Measurements from ENCODE around the gene ANGPT4.
"Not testable (repeated sequence)": the region's sequence is repeated elsewhere in the genome, so short reads cannot be mapped to it uniquely, and the experiment has no call there.

The ANGPT4 gene

GRCh38 chr20:839015-839414 lies 77.1 kb downstream of the ANGPT4 start:
- Histone ChIP-seq H3K36me3 (ENCODE audit: insufficient read depth, low read length) (no peaks in the 10 kb centered on the region), H3K9me3 (ENCODE audit: low read length) (no peaks in the 10 kb centered on the region), H2AFZ (ENCODE audit: low read depth, low read length) (no peak overlapping the region), H3K27me3 (ENCODE audit: insufficient read depth, low read length) (no peaks in the 10 kb centered on the region), H3K4me1 (ENCODE audit: insufficient read depth, low read length) (peaks cover 8% of the 10 kb centered on the region), H3K4me3 (ENCODE audit: low read length) (no peak overlapping the region)

- peaks cover 9% of the 10 kb centered on the region for H3K4me1 ChIP-seq (ENCODE audit: insufficient read depth, low read length)
Measured at GRCh38 chr20:836190-836589, 79.9 kb downstream of the ANGPT4 start.

GRCh38 chr20:835608-836045 lies 80.5 kb downstream of the ANGPT4 start:
- peaks cover 9% of the 10 kb centered on the region for H3K4me1 ChIP-seq (ENCODE audit: insufficient read depth, low read length)
- H3K9me3 ChIP-seq (ENCODE audit: low read length), result no peaks in the 10 kb centered on the region
- no peak overlapping the region for H3K4me3 ChIP-seq (ENCODE audit: low read length)
- no peaks in the 10 kb centered on the region for H3K27me3 ChIP-seq (ENCODE audit: insufficient read depth, low read length)
- no peaks in the 10 kb centered on the region for H3K36me3 ChIP-seq (ENCODE audit: insufficient read depth, low read length)
- H2AFZ ChIP-seq (ENCODE audit: low read depth, low read length), result no peak overlapping the region

More at GRCh38 chr20:836190-836589, 79.9 kb downstream of the ANGPT4 start:
- H3K9me3 ChIP-seq (ENCODE audit: low read length), result no peaks in the 10 kb centered on the region
- H3K36me3 ChIP-seq (ENCODE audit: insufficient read depth, low read length), result no peaks in the 10 kb centered on the region
- no peak overlapping the region for H3K4me3 ChIP-seq (ENCODE audit: low read length)
- no peak overlapping the region for H2AFZ ChIP-seq (ENCODE audit: low read depth, low read length)
- no peaks in the 10 kb centered on the region for H3K27me3 ChIP-seq (ENCODE audit: insufficient read depth, low read length)

GRCh38 chr20:834151-834746 lies 81.9 kb downstream of the ANGPT4 start:
- no peaks in the 10 kb centered on the region for H3K36me3 ChIP-seq (ENCODE audit: insufficient read depth, low read length)
- no peaks in the 10 kb centered on the region for H3K9me3 ChIP-seq (ENCODE audit: low read length)
- H2AFZ ChIP-seq (ENCODE audit: low read depth, low read length), result peak overlapping the region; percentile 84
- H3K4me3 ChIP-seq (ENCODE audit: low read length), result peak overlapping the region; percentile 77
- no peaks in the 10 kb centered on the region for H3K27me3 ChIP-seq (ENCODE audit: insufficient read depth, low read length)
- peaks cover 9% of the 10 kb centered on the region for H3K4me1 ChIP-seq (ENCODE audit: insufficient read depth, low read length)

GRCh38 chr20:833450-834150 lies 82.5 kb downstream of the ANGPT4 start, which contains the start of gene FAM110A:
Gene FAM110A (plus strand): TSS chr20:833715. CDS start chr20:844805, 11,090 bp downstream.
- no peaks in the 10 kb centered on the region for H3K9me3 ChIP-seq (ENCODE audit: low read length)
- H3K36me3 ChIP-seq (ENCODE audit: insufficient read depth, low read length), result no peaks in the 10 kb centered on the region
- no peaks in the 10 kb centered on the region for H3K27me3 ChIP-seq (ENCODE audit: insufficient read depth, low read length)
- peak within 1 kb of the TSS; percentile 77 for H3K4me3 ChIP-seq (ENCODE audit: low read length)
- H2AFZ ChIP-seq (ENCODE audit: low read depth, low read length), result peak within 1 kb of the TSS; percentile 84
- H3K4me1 ChIP-seq (ENCODE audit: insufficient read depth, low read length), result peaks cover 9% of the 10 kb centered on the region

- Histone ChIP-seq H3K27me3 (ENCODE audit: insufficient read depth, low read length) (no peaks in the 10 kb centered on the region), H3K36me3 (ENCODE audit: insufficient read depth, low read length) (no peaks in the 10 kb centered on the region), H2AFZ (ENCODE audit: low read depth, low read length) (peak overlapping the region; percentile 84), H3K9me3 (ENCODE audit: low read length) (no peaks in the 10 kb centered on the region), H3K4me1 (ENCODE audit: insufficient read depth, low read length) (peaks cover 9% of the 10 kb centered on the region), H3K4me3 (ENCODE audit: low read length) (peak overlapping the region; percentile 77)
Measured at GRCh38 chr20:833121-833449, 83.0 kb downstream of the ANGPT4 start.

GRCh38 chr20:831956-832355 lies 84.2 kb downstream of the ANGPT4 start:
- Histone ChIP-seq H3K36me3 (ENCODE audit: insufficient read depth, low read length) (no peaks in the 10 kb centered on the region), H3K27me3 (ENCODE audit: insufficient read depth, low read length) (no peaks in the 10 kb centered on the region), H3K4me1 (ENCODE audit: insufficient read depth, low read length) (peaks cover 9% of the 10 kb centered on the region)

GRCh38 chr20:831251-831650 lies 84.9 kb downstream of the ANGPT4 start:
- Histone ChIP-seq H3K36me3 (ENCODE audit: insufficient read depth, low read length) (no peaks in the 10 kb centered on the region), H3K4me3 (ENCODE audit: low read length) (no peak overlapping the region), H3K4me1 (ENCODE audit: insufficient read depth, low read length) (peaks cover 9% of the 10 kb centered on the region)

More at GRCh38 chr20:831956-832355, 84.2 kb downstream of the ANGPT4 start:
- Histone ChIP-seq H3K4me3 (ENCODE audit: low read length) (no peak overlapping the region), H3K9me3 (ENCODE audit: low read length) (no peaks in the 10 kb centered on the region), H2AFZ (ENCODE audit: low read depth, low read length) (no peak overlapping the region)

GRCh38 chr20:830011-830521 lies 86.1 kb downstream of the ANGPT4 start:
- Histone ChIP-seq H3K36me3 (ENCODE audit: insufficient read depth, low read length) (no peaks in the 10 kb centered on the region), H3K9me3 (ENCODE audit: low read length) (no peaks in the 10 kb centered on the region), H3K4me1 (ENCODE audit: insufficient read depth, low read length) (peaks cover 9% of the 10 kb centered on the region), H3K27me3 (ENCODE audit: insufficient read depth, low read length) (no peaks in the 10 kb centered on the region), H3K4me3 (ENCODE audit: low read length) (no peak overlapping the region), H2AFZ (ENCODE audit: low read depth, low read length) (no peak overlapping the region)

More at GRCh38 chr20:831251-831650, 84.9 kb downstream of the ANGPT4 start:
- no peaks in the 10 kb centered on the region for H3K27me3 ChIP-seq (ENCODE audit: insufficient read depth, low read length)
- H2AFZ ChIP-seq (ENCODE audit: low read depth, low read length), result no peak overlapping the region
- H3K9me3 ChIP-seq (ENCODE audit: low read length), result no peaks in the 10 kb centered on the region

- Histone ChIP-seq H3K4me1 (ENCODE audit: insufficient read depth, low read length) (peaks cover 5% of the 10 kb centered on the region), H3K27me3 (ENCODE audit: insufficient read depth, low read length) (no peaks in the 10 kb centered on the region), H2AFZ (ENCODE audit: low read depth, low read length) (no peak overlapping the region), H3K36me3 (ENCODE audit: insufficient read depth, low read length) (no peaks in the 10 kb centered on the region), H3K4me3 (ENCODE audit: low read length) (no peak overlapping the region), H3K9me3 (ENCODE audit: low read length) (no peaks in the 10 kb centered on the region)
Measured at GRCh38 chr20:829551-829950, 86.6 kb downstream of the ANGPT4 start.

GRCh38 chr20:828987-829386 lies 87.1 kb downstream of the ANGPT4 start:
- no peak overlapping the region for H2AFZ ChIP-seq (ENCODE audit: low read depth, low read length)
- no peaks in the 10 kb centered on the region for H3K36me3 ChIP-seq (ENCODE audit: insufficient read depth, low read length)
- no peak overlapping the region for H3K4me3 ChIP-seq (ENCODE audit: low read length)
- H3K27me3 ChIP-seq (ENCODE audit: insufficient read depth, low read length), result no peaks in the 10 kb centered on the region
- H3K9me3 ChIP-seq (ENCODE audit: low read length), result no peaks in the 10 kb centered on the region
- peaks cover 3% of the 10 kb centered on the region for H3K4me1 ChIP-seq (ENCODE audit: insufficient read depth, low read length)

- H3K27me3 ChIP-seq (ENCODE audit: insufficient read depth, low read length); H3K36me3 ChIP-seq (ENCODE audit: insufficient read depth, low read length); H2AFZ ChIP-seq (ENCODE audit: low read depth, low read length): not testable (repeated sequence)
Measured at GRCh38 chr20:827981-828380, 88.2 kb downstream of the ANGPT4 start.

GRCh38 chr20:826695-827323 lies 89.3 kb downstream of the ANGPT4 start:
- H3K4me1 ChIP-seq (ENCODE audit: insufficient read depth, low read length), result no peaks in the 10 kb centered on the region
- H3K4me3 ChIP-seq (ENCODE audit: low read length), result no peak overlapping the region
- H3K27me3 ChIP-seq (ENCODE audit: insufficient read depth, low read length), result no peaks in the 10 kb centered on the region
- no peaks in the 10 kb centered on the region for H3K9me3 ChIP-seq (ENCODE audit: low read length)
- no peaks in the 10 kb centered on the region for H3K36me3 ChIP-seq (ENCODE audit: insufficient read depth, low read length)
- no peak overlapping the region for H2AFZ ChIP-seq (ENCODE audit: low read depth, low read length)

More at GRCh38 chr20:827981-828380, 88.2 kb downstream of the ANGPT4 start:
- not testable (repeated sequence) for H3K4me3 ChIP-seq (ENCODE audit: low read length); H3K4me1 ChIP-seq (ENCODE audit: insufficient read depth, low read length); H3K9me3 ChIP-seq (ENCODE audit: low read length)
